SK-N-SH (cell line): Measurements from ENCODE around the gene WWC2. TPM values are rescaled to one million over a fixed set of nuclear protein-coding genes. Genes with fewer than 3 reads are reported as not detected.
"Not testable (repeated sequence)": the region's sequence is repeated elsewhere in the genome, so short reads cannot be mapped to it uniquely, and the experiment has no call there.

Experiments used
- CTCF ChIA-PET: fragments of 300-600, 350-600 bp; formaldehyde crosslinking; extraction: SDS; loops from one replicate; lab custom pipeline; 2021; lab: Yijun Ruan, JAX
- POLR2A ChIA-PET: fragments of 350-600 bp; sonication (Branson Sonifier 250); formaldehyde crosslinking; extraction: SDS; loops from one replicate; lab custom pipeline; 2020; ENCODE audit warnings: antibody characterized with exemption, inconsistent platforms; lab: Yijun Ruan, JAX
- DNase-seq: peaks from one replicate; pipeline ENCODE4 v3.0.0; 2012
- H2AFZ ChIP-seq: fragments of 200-600 bp; sonication (generic); 2 replicates; pipeline ENCODE4 v1.8.1; 2016; ENCODE audit warnings: antibody characterized with exemption, mild to moderate bottlenecking, low read depth
- H3F3A ChIP-seq: fragments of 200-600 bp; sonication (generic); replicated peaks from 2 replicates; pipeline ENCODE3; 2016; ENCODE audit warnings: antibody characterized with exemption, mild to moderate bottlenecking; ENCODE audit not compliant: insufficient read depth
- H3K27ac ChIP-seq, 2 experiments: fragments of 200-500 bp in 1 of 2; fragments of 200-600 bp in 1 of 2; sonication (Bioruptor generic) in 1 of 2; sonication (generic), shearing (Covaris generic) in 1 of 2; 2 replicates each; pipeline versions ENCODE4 v1.5.1 to v1.6.1; 2014 to 2016; ENCODE audit warnings: low read depth in 2 of 2, inconsistent platforms in 1 of 2, low read length in 1 of 2, mild to moderate bottlenecking in 1 of 2, mixed read lengths in 1 of 2
- H3K27me3 ChIP-seq: fragments of 200-600 bp; sonication (generic), shearing (Covaris generic); 2 replicates; pipeline ENCODE4 v1.6.1; 2016; ENCODE audit warnings: mixed run types; ENCODE audit not compliant: insufficient read depth
- H3K36me3 ChIP-seq, 2 experiments: fragments of 200-500 bp in 1 of 2; fragments of 200-600 bp in 1 of 2; sonication (Bioruptor generic) in 1 of 2; sonication (generic) in 1 of 2; replicated peaks in 1 of 2; 2 replicates each; pipeline versions ENCODE3 to v1.5.1; 2014 to 2016; ENCODE audit warnings: low read length in 1 of 2, mild to moderate bottlenecking in 1 of 2; ENCODE audit not compliant: insufficient read depth in 2 of 2, control insufficient read depth in 1 of 2
- H3K4me1 ChIP-seq, 2 experiments: fragments of 200-500 bp in 1 of 2; fragments of 200-600 bp in 1 of 2; sonication (Bioruptor generic) in 1 of 2; sonication (generic), shearing (Covaris generic) in 1 of 2; 2 replicates each; pipeline versions ENCODE4 v1.5.1 to v1.6.1; 2014 to 2016; ENCODE audit warnings: low read depth in 1 of 2, low read length in 1 of 2, mixed run types in 1 of 2; ENCODE audit not compliant: insufficient read depth in 2 of 2, control insufficient read depth in 1 of 2
- H3K4me2 ChIP-seq: fragments of 200-600 bp; sonication (generic), shearing (Covaris generic); 2 replicates; pipeline ENCODE4 v1.6.1; 2017; ENCODE audit warnings: mixed run types
- H3K4me3 ChIP-seq, 2 experiments: fragments of 200-500 bp in 1 of 2; fragments of 200-600 bp in 1 of 2; sonication (Bioruptor generic) in 1 of 2; sonication (generic), shearing (Covaris generic) in 1 of 2; 2 replicates each; pipeline versions ENCODE4 v1.5.1 to v1.8.1; 2014 to 2016; ENCODE audit warnings: low read depth in 2 of 2, inconsistent platforms in 1 of 2, low read length in 1 of 2, mild to moderate bottlenecking in 1 of 2, mixed read lengths in 1 of 2, moderate library complexity in 1 of 2
- H3K79me2 ChIP-seq: fragments of 200-600 bp; sonication (generic); 2 replicates; pipeline ENCODE4 v1.8.1; 2017; ENCODE audit warnings: mild to moderate bottlenecking; ENCODE audit not compliant: insufficient read depth
- H3K9ac ChIP-seq: fragments of 200-600 bp; sonication (generic); 2 replicates; pipeline ENCODE4 v1.6.1; 2017; ENCODE audit warnings: mixed run types
- H3K9me2 ChIP-seq: fragments of 200-600 bp; sonication (generic); 2 replicates; pipeline ENCODE4 v1.6.1; 2017; ENCODE audit warnings: mixed run types
- H3K9me3 ChIP-seq: fragments of 200-600 bp; sonication (generic); 2 replicates; pipeline ENCODE4 v1.6.1; 2017; ENCODE audit warnings: mixed run types, mild to moderate bottlenecking, moderate library complexity
- H4K20me1 ChIP-seq: fragments of 200-600 bp; sonication (generic); 2 replicates; pipeline ENCODE4 v1.6.1; 2017; ENCODE audit warnings: mild to moderate bottlenecking, mixed run types; ENCODE audit not compliant: insufficient read depth
- CHD2 ChIP-seq: fragments of 150-350 bp; IDR thresholded peaks from 2 replicates; pipeline ENCODE4 v1.6.1; 2018; ENCODE audit warnings: low read length; ENCODE audit not compliant: partially characterized antibody
- ELF1 ChIP-seq: IDR thresholded peaks from 2 replicates; pipeline ENCODE4 v1.4.0; 2012
- EP300 ChIP-seq, 2 experiments: IDR thresholded peaks; 2 replicates each; pipeline versions ENCODE4 v1.4.0 to v1.6.1; 2012; ENCODE audit warnings: borderline replicate concordance in 1 of 2, low read depth in 1 of 2, low read length in 1 of 2
- EZH2phosphoT487 ChIP-seq: fragments of 200-600 bp; sonication (generic); IDR thresholded peaks from 2 replicates; pipeline ENCODE4 v1.6.1; 2017; ENCODE audit warnings: low read depth, mixed run types, mild to moderate bottlenecking, antibody characterized with exemption, moderate library complexity, borderline replicate concordance
- FOSL2 ChIP-seq: IDR thresholded peaks from 2 replicates; pipeline ENCODE4 v1.4.0; 2012; ENCODE audit warnings: low read depth, mild to moderate bottlenecking, moderate library complexity, borderline replicate concordance
- JUND ChIP-seq: IDR thresholded peaks from 2 replicates; pipeline ENCODE4 v1.4.0; 2012
- REST ChIP-seq: IDR thresholded peaks from 2 replicates; pipeline ENCODE4 v1.6.1; 2012; ENCODE audit warnings: mild to moderate bottlenecking, low read depth, low read length, moderate library complexity
- RXRA ChIP-seq: IDR thresholded peaks from 2 replicates; pipeline ENCODE4 v1.4.0; 2012; ENCODE audit warnings: low read depth, mild to moderate bottlenecking, borderline replicate concordance
- YY1 ChIP-seq: IDR thresholded peaks from 2 replicates; pipeline ENCODE4 v1.4.0; 2012; ENCODE audit warnings: low read depth, mild to moderate bottlenecking
- WGBS: methylation state at CpG from one replicate; pipeline ENCODE4 v1.1.6; 2017; ENCODE audit warnings: low lambda C conversion rate; 5-methylcytosine and 5-hydroxymethylcytosine counted together
- polyA plus RNA-seq, 3 experiments: library from polyadenylated mRNA; depleted of rRNA; stranded (reverse); fragments of >200 nt; gene quantifications; 2 replicates each; pipeline ENCODE4 v1.2.3, GENCODE V29; 2012
- TF ChIP-seq, protein P1 (sequence below): IDR thresholded peaks from 2 replicates; pipeline ENCODE4 v1.4.0; 2012; ENCODE audit warnings: low read depth, borderline replicate concordance
- TF ChIP-seq, protein P2 (sequence below): IDR thresholded peaks from 2 replicates; pipeline ENCODE4 v1.4.0; 2012; ENCODE audit warnings: low read depth
- TF ChIP-seq, protein P3 (sequence below): fragments of 200-600 bp; sonication (generic); IDR thresholded peaks from 2 replicates; pipeline ENCODE4 v1.6.1; 2017; ENCODE audit warnings: antibody characterized with exemption, mild to moderate bottlenecking, moderate library complexity

The WWC2 gene
- polyA plus RNA-seq, 1 of the 3 experiments (the other 2 are of a cell fraction) = 18.4 TPM

GRCh38 chr4:183149616-183150539, 50.8 kb downstream of the WWC2 start:
- peaks cover 87% of the 10 kb centered on the region for H3K79me2 ChIP-seq
- H3K4me1 ChIP-seq = peaks cover 0 to 5% of the 10 kb centered on the region in 2 experiments; a peak in 2 of 4 replicates
- no peak for DNase-seq
- peaks cover 22% of the 10 kb centered on the region; the same call in 1 of the 2 replicates for H4K20me1 ChIP-seq
- 92% methylated on average over 5 of the region's 5 CpGs for WGBS
- no peaks in the 10 kb centered on the region for H3K9me3 ChIP-seq
- POLR2A ChIA-PET = no interaction called here
- CTCF ChIA-PET = no interaction called here
- no peaks in the 10 kb centered on the region for H3K36me3 ChIP-seq
- no peak overlapping the region for H2AFZ ChIP-seq
- TF ChIP-seq, protein P1, sequence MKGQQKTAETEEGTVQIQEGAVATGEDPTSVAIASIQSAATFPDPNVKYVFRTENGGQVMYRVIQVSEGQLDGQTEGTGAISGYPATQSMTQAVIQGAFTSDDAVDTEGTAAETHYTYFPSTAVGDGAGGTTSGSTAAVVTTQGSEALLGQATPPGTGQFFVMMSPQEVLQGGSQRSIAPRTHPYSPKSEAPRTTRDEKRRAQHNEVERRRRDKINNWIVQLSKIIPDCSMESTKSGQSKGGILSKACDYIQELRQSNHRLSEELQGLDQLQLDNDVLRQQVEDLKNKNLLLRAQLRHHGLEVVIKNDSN = no peak
- TF ChIP-seq, protein P2, sequence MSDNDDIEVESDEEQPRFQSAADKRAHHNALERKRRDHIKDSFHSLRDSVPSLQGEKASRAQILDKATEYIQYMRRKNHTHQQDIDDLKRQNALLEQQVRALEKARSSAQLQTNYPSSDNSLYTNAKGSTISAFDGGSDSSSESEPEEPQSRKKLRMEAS = no peak
- no peak for TF ChIP-seq YY1
- no peak for TF ChIP-seq ELF1
- no peak for TF ChIP-seq FOSL2
- no peak for TF ChIP-seq EZH2phosphoT487
- TF ChIP-seq JUND = no peak
- TF ChIP-seq, protein P3, sequence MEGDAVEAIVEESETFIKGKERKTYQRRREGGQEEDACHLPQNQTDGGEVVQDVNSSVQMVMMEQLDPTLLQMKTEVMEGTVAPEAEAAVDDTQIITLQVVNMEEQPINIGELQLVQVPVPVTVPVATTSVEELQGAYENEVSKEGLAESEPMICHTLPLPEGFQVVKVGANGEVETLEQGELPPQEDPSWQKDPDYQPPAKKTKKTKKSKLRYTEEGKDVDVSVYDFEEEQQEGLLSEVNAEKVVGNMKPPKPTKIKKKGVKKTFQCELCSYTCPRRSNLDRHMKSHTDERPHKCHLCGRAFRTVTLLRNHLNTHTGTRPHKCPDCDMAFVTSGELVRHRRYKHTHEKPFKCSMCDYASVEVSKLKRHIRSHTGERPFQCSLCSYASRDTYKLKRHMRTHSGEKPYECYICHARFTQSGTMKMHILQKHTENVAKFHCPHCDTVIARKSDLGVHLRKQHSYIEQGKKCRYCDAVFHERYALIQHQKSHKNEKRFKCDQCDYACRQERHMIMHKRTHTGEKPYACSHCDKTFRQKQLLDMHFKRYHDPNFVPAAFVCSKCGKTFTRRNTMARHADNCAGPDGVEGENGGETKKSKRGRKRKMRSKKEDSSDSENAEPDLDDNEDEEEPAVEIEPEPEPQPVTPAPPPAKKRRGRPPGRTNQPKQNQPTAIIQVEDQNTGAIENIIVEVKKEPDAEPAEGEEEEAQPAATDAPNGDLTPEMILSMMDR = no peak
- TF ChIP-seq REST = no peak
- no peak for TF ChIP-seq EP300 (IDR thresholded peaks at IDR 0.05; ENCODE audit: borderline replicate concordance in 1 of 2, low read depth in 1 of 2, low read length in 1 of 2)
- TF ChIP-seq CHD2 = no peak
- no peak for TF ChIP-seq RXRA
- TF ChIP-seq, all 33 proteins: peak for 0
- H3K9me2 ChIP-seq = no peaks in the 10 kb centered on the region
- H3K27me3 ChIP-seq = no peaks in the 10 kb centered on the region
- H3K9ac ChIP-seq = no peak overlapping the region
- H3K27ac ChIP-seq = no peak overlapping the region
- peaks cover 5% of the 10 kb centered on the region for H3F3A ChIP-seq
- H3K4me2 ChIP-seq = no peak overlapping the region
- no peak overlapping the region for H3K4me3 ChIP-seq

- peaks cover 86% of the 10 kb centered on the region for H3K79me2 ChIP-seq
- H3K4me3 ChIP-seq, H2AFZ ChIP-seq, CTCF ChIA-PET, H3K36me3 ChIP-seq, DNase-seq, H3F3A ChIP-seq, H3K9ac ChIP-seq, H3K9me2 ChIP-seq, H3K27ac ChIP-seq, H3K27me3 ChIP-seq, H3K4me1 ChIP-seq, POLR2A ChIA-PET, H3K9me3 ChIP-seq, H3K4me2 ChIP-seq: not testable (repeated sequence)
- WGBS = 99% methylated on average over 5 of the region's 5 CpGs
- peaks cover 22% of the 10 kb centered on the region; the same call in 1 of the 2 replicates for H4K20me1 ChIP-seq
Measured at GRCh38 chr4:183150664-183151063, 51.6 kb downstream of the WWC2 start.

DNA sequence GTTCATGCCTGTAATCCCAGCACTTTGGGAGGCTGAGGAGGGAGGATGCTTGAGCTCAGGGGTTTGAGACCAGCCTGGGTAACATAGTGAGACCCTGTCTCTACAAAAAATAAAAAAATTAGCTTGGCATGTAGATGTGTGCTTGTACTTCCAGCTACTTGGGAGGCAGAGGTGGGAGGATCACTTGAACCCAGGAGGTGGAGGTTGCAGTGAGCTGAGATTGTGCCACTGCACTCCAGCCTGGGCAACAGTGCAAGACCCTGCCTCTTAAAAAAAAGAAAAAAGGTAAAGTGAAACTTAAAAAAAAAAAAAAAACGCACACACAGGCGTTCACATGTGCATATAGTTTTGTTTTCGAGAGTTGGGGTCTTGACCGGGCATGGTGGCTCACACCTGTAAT, 53.2 kb downstream of the WWC2 start:
- POLR2A ChIA-PET, H3K36me3 ChIP-seq, H3K27me3 ChIP-seq, H3K27ac ChIP-seq, H3K4me2 ChIP-seq, H3K9me3 ChIP-seq, H3K9ac ChIP-seq, H3K9me2 ChIP-seq, H3K4me1 ChIP-seq, H3K4me3 ChIP-seq, H2AFZ ChIP-seq, H3F3A ChIP-seq, DNase-seq: not testable (repeated sequence)
- H3K79me2 ChIP-seq = peaks cover 86% of the 10 kb centered on the region
- H4K20me1 ChIP-seq = peaks cover 18% of the 10 kb centered on the region; the same call in 1 of the 2 replicates
- 97% methylated on average over 4 of the region's 4 CpGs for WGBS
- CTCF ChIA-PET = interaction anchor here (1.3 to 1.4 kb wide), 2 partner anchors 109 to 214 kb away, joined by 4 read pairs; no protein-coding TSS in a partner anchor
